B cell (primary cell): ENCODE results near the gene OR52E8.

Experiments used
- EZH2 ChIP-seq: IDR thresholded peaks from 2 replicates; pipeline ENCODE4 v1.6.1; 2012; ENCODE audit warnings: borderline replicate concordance, low read depth, mild to moderate bottlenecking, moderate library complexity, low read length; ENCODE audit not compliant: insufficient read depth, poor library complexity, severe bottlenecking
- TF ChIP-seq, protein P1 (sequence below): fragments of 200-600 bp; IDR thresholded peaks from one replicate; pipeline ENCODE4 v1.8.0; 2022; ENCODE audit warnings: antibody characterized with exemption, mild to moderate bottlenecking

DNA sequence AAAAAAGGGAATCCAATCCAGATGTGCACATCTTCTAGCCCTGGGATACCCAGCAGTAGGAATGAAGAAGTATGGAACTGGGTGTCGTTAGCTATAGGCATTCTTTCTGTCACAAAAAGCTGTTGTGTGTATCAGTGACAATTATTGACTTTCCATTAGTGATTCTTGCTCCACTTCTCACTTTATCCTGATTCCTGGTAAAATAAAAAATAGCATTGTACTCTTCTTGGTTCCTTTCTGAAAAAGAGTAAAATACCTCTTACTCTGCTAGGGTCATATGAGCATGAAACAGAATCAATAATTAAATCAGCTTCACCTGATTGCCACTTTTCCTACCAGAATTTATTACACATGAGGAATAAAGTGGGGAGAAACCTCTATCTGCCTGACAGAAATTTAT is 15.7 kb downstream of the OR52E8 start, which contains the start of gene OR52E6:
- TF ChIP-seq, protein P1, sequence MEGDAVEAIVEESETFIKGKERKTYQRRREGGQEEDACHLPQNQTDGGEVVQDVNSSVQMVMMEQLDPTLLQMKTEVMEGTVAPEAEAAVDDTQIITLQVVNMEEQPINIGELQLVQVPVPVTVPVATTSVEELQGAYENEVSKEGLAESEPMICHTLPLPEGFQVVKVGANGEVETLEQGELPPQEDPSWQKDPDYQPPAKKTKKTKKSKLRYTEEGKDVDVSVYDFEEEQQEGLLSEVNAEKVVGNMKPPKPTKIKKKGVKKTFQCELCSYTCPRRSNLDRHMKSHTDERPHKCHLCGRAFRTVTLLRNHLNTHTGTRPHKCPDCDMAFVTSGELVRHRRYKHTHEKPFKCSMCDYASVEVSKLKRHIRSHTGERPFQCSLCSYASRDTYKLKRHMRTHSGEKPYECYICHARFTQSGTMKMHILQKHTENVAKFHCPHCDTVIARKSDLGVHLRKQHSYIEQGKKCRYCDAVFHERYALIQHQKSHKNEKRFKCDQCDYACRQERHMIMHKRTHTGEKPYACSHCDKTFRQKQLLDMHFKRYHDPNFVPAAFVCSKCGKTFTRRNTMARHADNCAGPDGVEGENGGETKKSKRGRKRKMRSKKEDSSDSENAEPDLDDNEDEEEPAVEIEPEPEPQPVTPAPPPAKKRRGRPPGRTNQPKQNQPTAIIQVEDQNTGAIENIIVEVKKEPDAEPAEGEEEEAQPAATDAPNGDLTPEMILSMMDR: no peak
- no peak for TF ChIP-seq EZH2
